Heart left ventricle (tissue), 16 donors: Measurements from ENCODE around the gene NR3C1. TPM values are rescaled to one million over a fixed set of nuclear protein-coding genes. Genes with fewer than 3 reads are reported as not detected.
A peak's percentile ranks its signal among the peaks of the same experiment; 100 is the strongest.

Source experiments
- ATAC-seq, 4 donors: fragments of 200-7000 bp; cut with Tn5 transposase; one replicate each; pipeline ENCODE4 v1.9.1; 2020 to 2022; ENCODE audit warnings: moderate library complexity in 4 of 4, mild to moderate bottlenecking in 3 of 4, moderate number of reproducible peaks in 1 of 4
- DNase-seq, 5 donors: peaks; one replicate each; pipeline ENCODE4 v3.0.0-alpha.2; 2020
- H3K27ac ChIP-seq, 12 donors: fragments of 200-600 bp; sonication (generic) in 4 of 12; one replicate each; pipeline versions ENCODE4 v1.5.0 to v1.8.0; 2016 to 2022; ENCODE audit warnings: mild to moderate bottlenecking in 2 of 12
- H3K27me3 ChIP-seq, 9 donors: fragments of 200-600 bp; sonication (generic) in 2 of 9; one replicate each; pipeline versions ENCODE4 v1.5.1 to v1.8.0; 2016 to 2022; ENCODE audit warnings: mild to moderate bottlenecking in 3 of 9
- H3K36me3 ChIP-seq, 9 donors: fragments of 200-600 bp; sonication (generic) in 2 of 9; one replicate each; pipeline versions ENCODE4 v1.5.0 to v1.8.0; 2018 to 2022; ENCODE audit warnings: mild to moderate bottlenecking in 2 of 9
- H3K4me1 ChIP-seq, 12 donors: fragments of 200-600 bp; sonication (generic) in 4 of 12; one replicate each; pipeline versions ENCODE4 v1.5.0 to v1.8.0; 2016 to 2022; ENCODE audit warnings: mild to moderate bottlenecking in 3 of 12
- H3K4me3 ChIP-seq, 12 donors: fragments of 200-600 bp; sonication (generic) in 4 of 12; one replicate each; pipeline versions ENCODE4 v1.5.0 to v1.8.0; 2017 to 2022; ENCODE audit warnings: mild to moderate bottlenecking in 9 of 12, moderate library complexity in 4 of 12
- H3K9me3 ChIP-seq, 12 donors: fragments of 200-600 bp; sonication (generic) in 4 of 12; one replicate each; pipeline versions ENCODE4 v1.5.0 to v1.8.0; 2016 to 2022; ENCODE audit warnings: mild to moderate bottlenecking in 1 of 12
- CTCF ChIP-seq, 12 donors: fragments of 200-600 bp; sonication (generic) in 4 of 12; IDR thresholded peaks; one replicate each; pipeline versions ENCODE4 v1.5.0 to v1.8.0; 2018 to 2022; ENCODE audit warnings: antibody characterized with exemption in 12 of 12, mild to moderate bottlenecking in 5 of 12
- POLR2A ChIP-seq, 2 donors: fragments of 450-650 bp; IDR thresholded peaks; one replicate each; pipeline ENCODE4 v1.6.1; 2017; ENCODE audit warnings: antibody characterized with exemption in 2 of 2, mild to moderate bottlenecking in 2 of 2, moderate library complexity in 2 of 2
- WGBS, 4 donors: extraction: QIAGEN DNeasy Blood & Tissue Kit in 2 of 4; methylation state at CpG; one replicate each; pipeline versions ENCODE4 v1.1.5 to v1.1.7; 2013 to 2018; 5-methylcytosine and 5-hydroxymethylcytosine counted together
- intact Hi-C, 10 donors: fragments of 100-400 bp; cut with DNase I; formaldehyde crosslinking; loops; one replicate each; pipeline versions ENCODE4 v1.11.1 to v1.14.2; 2022
- polyA plus RNA-seq, 2 donors: library from polyadenylated mRNA; stranded (reverse); fragments of 200-250 nt; gene quantifications; one replicate each; pipeline ENCODE4 v1.2.3, GENCODE V29; 2013
- total RNA-seq, 9 donors: library from RNA; depleted of rRNA in 2 of 9; stranded (reverse); fragments of >200 nt in 2 of 9; fragmentation: NEBNext Ultra II Directional in 3 of 9; extraction: Animal tissue kit (Norgen Biotek cat#: 25700) in 3 of 9; gene quantifications; one replicate each; pipeline versions ENCODE4 v1.1.0 to v1.2.4, GENCODE V29; 2016 to 2023
- donor health status: ischemic (EF 13 %, LVEDD 7.1; RV severe dilation, severe dysfunction).
- donor health status: healthy with polysubstance abuse.
- donor health status: DM: no; HTN: yes; CAD: no.
- donor health status: DM: no; HTN: no; CAD: no.
- donor health status: ischemic (EF 25% LVEDD 6.9; RV normal size, moderate dysfunction).
- donor health status: ischemic (EF 25% LVEDD 5.7; RV mildly dilated, moderate dysfunction).
- donor health status: healthy.
- donor health status: DM: yes; HTN: yes; CAD: no.
- donor health status: ischemic (EF 35%, LVEDD 5.7; RV mildly dilated, moderate dysfunction).
- donor health status: nonischemic (EF 11% LVEDD 7.7; RV severe dilation, severe dysfunction).
- donor health status: DM: yes; HTN: yes; CAD: no.
- donor health status: PGD.
- donor health status: ischemic (EF 29% LVEDD 5.4; RV normal size, mild dysfunction).
- donor health status: nonischemic (EF 23%, LVEDD 6.1; RV moderate dilation, normal function).

Gene NR3C1
- total and polyA plus RNA-seq, 11 donors, result 10.4 to 73.7 (median 45.3) TPM

DNA sequence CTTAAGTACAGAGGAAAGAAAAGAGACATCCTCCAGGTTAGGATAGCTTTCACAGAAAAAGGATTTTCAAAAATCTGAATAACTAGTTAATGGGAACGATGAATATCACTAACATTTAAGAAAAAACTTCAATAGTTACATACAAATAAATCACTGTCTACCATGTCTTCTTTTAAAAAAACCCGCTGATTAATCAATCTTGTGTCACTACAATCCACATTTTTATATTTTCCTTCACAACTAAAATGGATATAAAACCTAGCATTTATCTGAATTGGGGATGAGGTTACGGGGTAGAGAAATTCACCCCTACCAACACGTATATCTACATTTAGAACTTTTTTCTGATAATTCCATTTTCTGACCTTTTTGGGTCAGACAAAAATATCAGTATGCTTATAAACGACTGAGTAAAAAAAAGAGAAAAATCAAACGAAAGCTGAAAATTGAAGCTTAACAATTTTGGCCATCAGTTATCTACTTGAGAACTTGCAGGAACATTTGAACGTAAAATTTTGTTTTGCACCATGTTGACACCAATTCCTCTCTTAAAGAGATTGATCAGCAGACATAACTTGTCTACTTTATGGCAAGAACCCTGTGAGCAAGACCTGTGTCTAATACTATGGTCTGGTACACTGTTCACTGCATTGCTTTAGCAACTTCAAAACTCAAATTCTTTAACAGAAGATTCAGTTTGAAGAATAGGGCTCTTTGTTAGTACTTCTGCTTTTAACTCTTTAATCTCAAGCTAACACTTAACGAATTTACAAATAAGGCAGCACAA lies 4.8 kb downstream of the NR3C1 start:
- 20 to 25% (median 22%) methylated on average over 8 of the region's 8 CpGs for WGBS, 4 donors
- no peak for DNase-seq
- Histone ChIP-seq H3K36me3 (peaks cover 0 to 15% (median 9%) of the 10 kb centered on the region in 9 donors), H3K27me3 (no peaks in the 10 kb centered on the region), H3K4me1 (peaks cover 0 to 86% (median 57%) of the 10 kb centered on the region in 12 donors), H3K27ac (peak overlapping the region in 7 of 12 donors; percentile 19 to 99 (median 99)), H3K4me3 (peak overlapping the region; percentile 0 to 95 (median 85)), H3K9me3 (no peaks in the 10 kb centered on the region)
- intact Hi-C loops, result loop anchor here in 3 of 10 donors (5.0 to 10.0 kb wide), 4 partner anchors 51 to 174 kb away; no protein-coding TSS in a partner anchor
- ATAC-seq, result no peak
- no peak for TF ChIP-seq CTCF (IDR thresholded peaks at IDR 0.05)
- no peak for TF ChIP-seq POLR2A (IDR thresholded peaks at IDR 0.05)

GRCh38 chr5:143398053-143398355 lies 5.5 kb downstream of the NR3C1 start:
- peaks cover 0 to 15% (median 9%) of the 10 kb centered on the region in 9 donors for H3K36me3 ChIP-seq
- H3K4me1 ChIP-seq, result peaks cover 0 to 92% (median 64%) of the 10 kb centered on the region in 12 donors
- intact Hi-C loops, result loop anchor here in 3 of 10 donors (5.0 to 10.0 kb wide), 4 partner anchors 51 to 173 kb away; no protein-coding TSS in a partner anchor
- ATAC-seq (no peak), DNase-seq (no peak)
- H3K4me3 ChIP-seq, result peak overlapping the region in 11 of 12 donors; percentile 5 to 95 (median 86)
- WGBS, 4 donors, result 28 to 37% (median 36%) methylated on average over 2 of the region's 2 CpGs
- peak overlapping the region in 3 of 12 donors; percentile 19 to 99 (median 28) for H3K27ac ChIP-seq
- TF ChIP-seq CTCF (IDR thresholded peaks at IDR 0.05) (no peak), POLR2A (IDR thresholded peaks at IDR 0.05) (no peak)
- no peaks in the 10 kb centered on the region for H3K9me3 ChIP-seq
- no peaks in the 10 kb centered on the region for H3K27me3 ChIP-seq

- DNase-seq (no peak), ATAC-seq (no peak)
- no peak for TF ChIP-seq POLR2A (IDR thresholded peaks at IDR 0.05)
- TF ChIP-seq CTCF (IDR thresholded peaks at IDR 0.05), result no peak
- 64 to 70% (median 68%) methylated on average over 2 of the region's 2 CpGs for WGBS, 4 donors
- Histone ChIP-seq H3K4me1 (peaks cover 0 to 97% (median 68%) of the 10 kb centered on the region in 12 donors), H3K4me3 (peak overlapping the region in 10 of 12 donors; percentile 64 to 95 (median 86)), H3K27ac (peak overlapping the region in 3 of 12 donors; percentile 7 to 99 (median 28)), H3K9me3 (no peaks in the 10 kb centered on the region), H3K36me3 (peaks cover 0 to 15% (median 9%) of the 10 kb centered on the region in 9 donors), H3K27me3 (no peaks in the 10 kb centered on the region)
- intact Hi-C loops, result loop anchor here in 4 of 10 donors (2.0 to 10.0 kb wide), 5 partner anchors 50 to 291 kb away; no protein-coding TSS in a partner anchor
Observed at GRCh38 chr5:143397302-143398052, 6.0 kb downstream of the NR3C1 start.
